Neuron (in vitro differentiated cells): ENCODE measurements around the gene EI24.
A peak's percentile ranks its signal among the peaks of the same experiment; 100 is the strongest.
"Not testable (repeated sequence)": the region's sequence is repeated elsewhere in the genome, so short reads cannot be mapped to it uniquely, and the experiment has no call there.

ENCODE experiments used
- H2AFZ ChIP-seq: one replicate; pipeline ENCODE4 v1.6.1; 2013; ENCODE audit warnings: low read depth, mild to moderate bottlenecking, inconsistent platforms, low read length, moderate library complexity
- H3K27me3 ChIP-seq: one replicate; pipeline ENCODE4 v1.6.1; 2013; ENCODE audit warnings: low read length; ENCODE audit not compliant: insufficient read depth
- H3K36me3 ChIP-seq: one replicate; pipeline ENCODE4 v1.6.1; 2013; ENCODE audit warnings: low read length; ENCODE audit not compliant: insufficient read depth
- H3K4me1 ChIP-seq: one replicate; pipeline ENCODE4 v1.6.1; 2013; ENCODE audit warnings: low read length; ENCODE audit not compliant: insufficient read depth
- H3K4me3 ChIP-seq: 2 replicates; pipeline ENCODE4 v1.5.1; 2013; ENCODE audit warnings: mild to moderate bottlenecking, low read length, moderate library complexity
- H3K9me3 ChIP-seq: one replicate; pipeline ENCODE4 v1.6.1; 2013; ENCODE audit warnings: low read length

The EI24 gene

GRCh38 chr11:125561924-125562323, 7.4 kb upstream of the EI24 start:
- Histone ChIP-seq H2AFZ (no peak overlapping the region), H3K4me3 (no peak overlapping the region), H3K27me3 (no peaks in the 10 kb centered on the region), H3K36me3 (no peaks in the 10 kb centered on the region), H3K9me3 (peaks cover 4% of the 10 kb centered on the region), H3K4me1 (no peaks in the 10 kb centered on the region)

- Histone ChIP-seq H3K9me3 (peaks cover 4% of the 10 kb centered on the region), H3K27me3 (no peaks in the 10 kb centered on the region), H3K4me3 (no peak overlapping the region), H3K4me1 (no peaks in the 10 kb centered on the region), H3K36me3 (no peaks in the 10 kb centered on the region), H2AFZ (no peak overlapping the region)
Observed at GRCh38 chr11:125562430-125562829, 6.8 kb upstream of the EI24 start.

DNA sequence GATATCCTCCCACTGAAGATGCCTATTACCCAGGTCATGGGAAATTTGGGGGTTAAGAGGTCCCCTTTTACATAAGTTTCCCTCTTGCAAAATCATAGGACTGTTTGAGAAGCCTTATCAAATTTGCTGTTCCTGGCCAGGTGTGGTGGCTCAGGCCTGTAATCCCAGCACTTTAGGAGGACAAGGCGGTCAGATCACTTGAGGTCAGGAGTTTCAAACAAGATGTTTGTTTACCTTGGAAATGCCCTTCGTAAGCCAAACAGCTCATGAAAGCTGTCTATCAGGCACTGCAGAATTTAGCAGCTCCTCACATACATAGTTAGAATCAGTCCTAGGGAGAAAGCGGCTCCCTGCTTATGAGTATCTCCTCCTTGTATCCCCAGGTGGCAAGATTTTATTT, 4.9 kb upstream of the EI24 start:
- Histone ChIP-seq H3K36me3 (no peaks in the 10 kb centered on the region), H3K27me3 (no peaks in the 10 kb centered on the region), H2AFZ (no peak overlapping the region), H3K9me3 (peaks cover 4% of the 10 kb centered on the region), H3K4me3 (no peak overlapping the region), H3K4me1 (no peaks in the 10 kb centered on the region)

DNA sequence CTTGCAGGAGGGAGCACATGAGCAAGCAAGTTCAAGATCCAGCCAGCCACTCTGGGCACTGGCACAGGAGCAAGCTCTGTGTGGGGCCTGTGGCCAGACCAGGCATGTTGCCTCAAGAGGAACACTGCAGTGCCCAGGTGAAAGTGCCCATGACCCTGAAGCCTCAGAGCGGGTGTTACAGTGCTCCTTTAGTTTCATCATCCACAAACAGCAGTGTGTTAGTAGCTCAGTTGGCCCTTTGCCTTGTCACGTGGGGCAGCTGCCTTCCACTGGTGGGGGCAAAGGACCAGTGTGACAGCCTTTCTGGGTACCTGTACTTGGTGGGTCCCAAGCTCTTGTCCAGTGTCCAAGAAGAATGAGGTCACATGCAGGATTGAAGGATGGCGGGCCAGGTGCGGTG, 3.0 kb upstream of the EI24 start:
- no peaks in the 10 kb centered on the region for H3K36me3 ChIP-seq
- H3K4me3 ChIP-seq: no peak overlapping the region
- H2AFZ ChIP-seq: no peak overlapping the region
- H3K4me1 ChIP-seq: peaks cover 10% of the 10 kb centered on the region
- H3K9me3 ChIP-seq: peaks cover 4% of the 10 kb centered on the region
- no peaks in the 10 kb centered on the region for H3K27me3 ChIP-seq

GRCh38 chr11:125569915-125570621, 791 bp downstream of the EI24 start:
- peak overlapping the region; percentile 68 for H3K4me3 ChIP-seq
- H3K27me3 ChIP-seq: no peaks in the 10 kb centered on the region
- H3K4me1 ChIP-seq: peaks cover 10% of the 10 kb centered on the region
- H3K36me3 ChIP-seq: peaks cover 24% of the 10 kb centered on the region
- peak overlapping the region; percentile 18 for H2AFZ ChIP-seq
- H3K9me3 ChIP-seq: peaks cover 4% of the 10 kb centered on the region

GRCh38 chr11:125570952-125571351, 1.7 kb downstream of the EI24 start:
- Histone ChIP-seq H3K27me3 (no peaks in the 10 kb centered on the region), H2AFZ (no peak overlapping the region), H3K4me3 (peak overlapping the region; percentile 68), H3K9me3 (peaks cover 4% of the 10 kb centered on the region), H3K36me3 (peaks cover 32% of the 10 kb centered on the region), H3K4me1 (peaks cover 10% of the 10 kb centered on the region)

DNA sequence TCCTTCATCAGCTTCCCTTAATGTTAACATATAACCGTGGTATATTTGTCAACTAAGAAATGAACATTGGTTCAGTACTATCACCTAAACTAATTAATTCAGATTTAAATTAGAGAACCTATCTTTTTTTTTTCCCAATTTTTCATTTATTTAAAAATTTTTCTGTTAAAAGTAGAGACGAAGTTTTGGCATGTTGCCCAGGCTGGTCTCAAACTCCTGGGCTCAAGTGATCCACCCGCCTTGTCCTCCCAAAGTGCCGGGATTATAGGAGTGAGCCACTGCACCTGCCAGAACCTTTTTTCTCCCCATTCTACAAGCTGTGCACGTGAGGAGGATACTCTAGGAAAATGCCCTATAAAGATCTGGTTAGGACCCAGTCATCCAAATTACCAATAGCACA, 3.6 kb downstream of the EI24 start:
- peaks cover 48% of the 10 kb centered on the region for H3K36me3 ChIP-seq
- H2AFZ ChIP-seq: no peak overlapping the region
- no peak overlapping the region for H3K4me3 ChIP-seq
- peaks cover 10% of the 10 kb centered on the region for H3K4me1 ChIP-seq
- H3K27me3 ChIP-seq: no peaks in the 10 kb centered on the region
- no peaks in the 10 kb centered on the region for H3K9me3 ChIP-seq

- not testable (repeated sequence) for H2AFZ ChIP-seq, H3K27me3 ChIP-seq, H3K4me1 ChIP-seq, H3K9me3 ChIP-seq, H3K4me3 ChIP-seq
- H3K36me3 ChIP-seq: peaks cover 75% of the 10 kb centered on the region
Observed at GRCh38 chr11:125577181-125577580, 7.9 kb downstream of the EI24 start.

GRCh38 chr11:125578783-125579182, 9.5 kb downstream of the EI24 start:
- H3K36me3 ChIP-seq: peaks cover 83% of the 10 kb centered on the region
- no peak overlapping the region for H2AFZ ChIP-seq
- H3K4me1 ChIP-seq: no peaks in the 10 kb centered on the region
- H3K4me3 ChIP-seq: no peak overlapping the region
- H3K9me3 ChIP-seq: no peaks in the 10 kb centered on the region
- no peaks in the 10 kb centered on the region for H3K27me3 ChIP-seq

DNA sequence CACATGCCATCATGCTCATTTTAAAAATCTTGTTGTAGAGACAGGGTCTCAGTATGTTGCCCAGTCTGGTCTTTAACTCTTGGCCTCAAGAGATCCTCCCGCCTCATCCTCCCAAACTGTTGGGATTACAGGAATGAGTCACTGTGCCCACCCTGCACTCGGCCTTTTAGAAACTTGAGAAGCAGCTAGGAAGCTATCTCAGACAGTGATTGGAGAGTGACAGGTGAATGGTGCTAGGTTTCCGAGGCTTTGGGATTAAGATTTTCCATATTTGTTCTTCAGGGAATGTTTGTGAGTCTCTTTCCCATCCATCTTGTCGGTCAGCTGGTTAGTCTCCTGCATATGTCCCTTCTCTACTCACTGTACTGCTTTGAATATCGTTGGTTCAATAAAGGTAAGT, 10.5 kb downstream of the EI24 start:
- H3K4me3 ChIP-seq: no peak overlapping the region
- no peaks in the 10 kb centered on the region for H3K9me3 ChIP-seq
- H3K27me3 ChIP-seq: no peaks in the 10 kb centered on the region
- H2AFZ ChIP-seq: no peak overlapping the region
- H3K4me1 ChIP-seq: no peaks in the 10 kb centered on the region
- H3K36me3 ChIP-seq: peaks cover 82% of the 10 kb centered on the region

- no peak overlapping the region for H2AFZ ChIP-seq
- H3K4me1 ChIP-seq: peaks cover 2% of the 10 kb centered on the region
- H3K4me3 ChIP-seq: no peak overlapping the region
Observed at GRCh38 chr11:125583496-125583895, 14.2 kb downstream of the EI24 start.

GRCh38 chr11:125585487-125585886, 16.2 kb downstream of the EI24 start:
- Histone ChIP-seq H3K27me3 (no peaks in the 10 kb centered on the region), H3K4me1 (peaks cover 2% of the 10 kb centered on the region), H3K4me3 (no peak overlapping the region), H3K9me3 (no peaks in the 10 kb centered on the region), H2AFZ (no peak overlapping the region), H3K36me3 (peaks cover 38% of the 10 kb centered on the region)

More at GRCh38 chr11:125583496-125583895, 14.2 kb downstream of the EI24 start:
- no peaks in the 10 kb centered on the region for H3K27me3 ChIP-seq
- H3K9me3 ChIP-seq: no peaks in the 10 kb centered on the region
- peaks cover 53% of the 10 kb centered on the region for H3K36me3 ChIP-seq

DNA sequence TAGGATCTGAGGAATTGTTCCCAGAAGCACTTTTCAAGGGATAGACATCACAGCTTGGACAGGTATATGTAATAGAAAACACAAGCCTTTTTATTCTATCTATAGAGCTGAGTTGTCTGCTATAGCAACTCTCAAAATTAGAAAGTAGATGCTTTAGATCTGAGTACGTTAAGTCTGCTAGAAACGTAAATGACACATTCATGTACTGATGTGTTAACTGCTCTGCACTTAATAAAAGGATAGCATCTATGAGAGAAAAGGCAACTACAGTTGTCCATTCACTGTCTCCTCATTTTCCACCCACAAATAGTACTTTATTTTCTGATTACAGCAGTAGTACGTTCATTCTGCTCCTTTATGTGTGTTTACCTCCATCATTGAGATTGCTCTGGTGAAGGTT, 17.3 kb downstream of the EI24 start:
- Histone ChIP-seq H2AFZ (no peak overlapping the region), H3K4me3 (no peak overlapping the region), H3K4me1 (peaks cover 5% of the 10 kb centered on the region), H3K9me3 (no peaks in the 10 kb centered on the region), H3K27me3 (no peaks in the 10 kb centered on the region), H3K36me3 (peaks cover 31% of the 10 kb centered on the region)

- Histone ChIP-seq H3K36me3 (peaks cover 23% of the 10 kb centered on the region), H3K4me3 (no peak overlapping the region), H2AFZ (no peak overlapping the region), H3K9me3 (no peaks in the 10 kb centered on the region), H3K27me3 (no peaks in the 10 kb centered on the region), H3K4me1 (peaks cover 6% of the 10 kb centered on the region)
Observed at GRCh38 chr11:125587480-125587879, 18.2 kb downstream of the EI24 start.
